OCI-LY1 (cell line): ENCODE data around the gene NTF3.

Source experiments
- H2AFZ ChIP-seq: fragments of 200-600 bp; sonication (generic), shearing (Covaris generic); 2 replicates; pipeline ENCODE4 v1.6.0; 2014; ENCODE audit warnings: antibody characterized with exemption, mild to moderate bottlenecking, low read length
- H3F3A ChIP-seq: fragments of 200-600 bp; sonication (generic), shearing (Covaris generic); 2 replicates; pipeline ENCODE4 v1.6.0; 2014; ENCODE audit warnings: mild to moderate bottlenecking, antibody characterized with exemption, low read length, moderate library complexity; ENCODE audit not compliant: insufficient read depth
- H3K27ac ChIP-seq: fragments of 200-600 bp; sonication (generic); 2 replicates; pipeline ENCODE4 v1.5.1; 2014; ENCODE audit warnings: low read length, mixed run types, mild to moderate bottlenecking, low read depth; ENCODE audit not compliant: poor library complexity, severe bottlenecking
- H3K27me3 ChIP-seq: fragments of 200-600 bp; sonication (generic); 2 replicates; pipeline ENCODE4 v1.6.0; 2014; ENCODE audit warnings: antibody characterized with exemption, mild to moderate bottlenecking, low read length, moderate library complexity; ENCODE audit not compliant: insufficient read depth
- H3K36me3 ChIP-seq: fragments of 200-600 bp; sonication (generic); 2 replicates; pipeline ENCODE4 v1.6.1; 2014; ENCODE audit warnings: mild to moderate bottlenecking, antibody characterized with exemption, low read length, moderate library complexity, mixed read lengths; ENCODE audit not compliant: insufficient read depth
- H3K4me1 ChIP-seq: fragments of 200-600 bp; sonication (generic); 2 replicates; pipeline ENCODE4 v1.5.1; 2014; ENCODE audit warnings: mild to moderate bottlenecking, low read length, moderate library complexity; ENCODE audit not compliant: insufficient read depth, severe bottlenecking
- H3K4me2 ChIP-seq: fragments of 200-600 bp; sonication (generic), shearing (Covaris generic); 2 replicates; pipeline ENCODE4 v1.6.1; 2014; ENCODE audit warnings: low read length
- H3K4me3 ChIP-seq: fragments of 200-600 bp; sonication (generic); 2 replicates; pipeline ENCODE4 v1.5.1; 2014; ENCODE audit warnings: low read length, low read depth, mild to moderate bottlenecking, mixed read lengths; ENCODE audit not compliant: poor library complexity, severe bottlenecking
- H3K79me2 ChIP-seq: fragments of 200-600 bp; shearing (Covaris generic); 2 replicates; pipeline ENCODE4 v1.6.1; 2016; ENCODE audit warnings: mixed run types, low read length, mixed read lengths; ENCODE audit not compliant: insufficient read depth
- H3K9ac ChIP-seq: fragments of 200-600 bp; sonication (generic), shearing (Covaris generic); 2 replicates; pipeline ENCODE4 v1.6.1; 2014; ENCODE audit warnings: mild to moderate bottlenecking, low read length, mixed read lengths
- H3K9me2 ChIP-seq: fragments of 200-600 bp; sonication (generic), shearing (Covaris generic); 2 replicates; pipeline ENCODE4 v1.6.1; 2014; ENCODE audit warnings: low read depth, mild to moderate bottlenecking, low read length, mixed read lengths
- H3K9me3 ChIP-seq: fragments of 200-600 bp; shearing (Covaris generic); 2 replicates; pipeline ENCODE4 v1.6.1; 2014; ENCODE audit warnings: low read length, mixed read lengths
- H4K20me1 ChIP-seq: fragments of 200-600 bp; sonication (generic), shearing (Covaris generic); 2 replicates; pipeline ENCODE4 v1.6.0; 2016; ENCODE audit warnings: mild to moderate bottlenecking, low read length; ENCODE audit not compliant: insufficient read depth
- CTCF ChIP-seq: fragments of 200-600 bp; sonication (generic), shearing (Covaris generic); IDR thresholded peaks from 2 replicates; pipeline ENCODE4 v1.5.1; 2017; ENCODE audit warnings: mild to moderate bottlenecking, antibody characterized with exemption, low read length, moderate library complexity, mixed read lengths
- EZH2 ChIP-seq: fragments of 200-600 bp; sonication (generic), shearing (Covaris generic); IDR thresholded peaks from 2 replicates; pipeline ENCODE4 v1.8.0; 2017; ENCODE audit warnings: borderline replicate concordance, mixed run types, mild to moderate bottlenecking, antibody characterized with exemption, low read length, moderate library complexity, mixed read lengths

The NTF3 gene

GRCh38 chr12:5489760-5490406 is 58.0 kb downstream of the NTF3 start:
- H3K27ac ChIP-seq = no peak overlapping the region
- H3K4me3 ChIP-seq = no peak overlapping the region
- no peaks in the 10 kb centered on the region for H3K4me1 ChIP-seq
- no peak overlapping the region for H2AFZ ChIP-seq
- H3K9ac ChIP-seq = no peak overlapping the region
- no peaks in the 10 kb centered on the region for H3K9me2 ChIP-seq
- no peak overlapping the region for H3K4me2 ChIP-seq
- H4K20me1 ChIP-seq = no peaks in the 10 kb centered on the region
- H3K9me3 ChIP-seq = no peaks in the 10 kb centered on the region
- no peaks in the 10 kb centered on the region for H3K79me2 ChIP-seq
- H3K27me3 ChIP-seq = no peaks in the 10 kb centered on the region
- H3F3A ChIP-seq = no peaks in the 10 kb centered on the region
- TF ChIP-seq EZH2 (no peak), CTCF (no peak)
- no peaks in the 10 kb centered on the region for H3K36me3 ChIP-seq

- Histone ChIP-seq H4K20me1 (no peaks in the 10 kb centered on the region), H3K27ac (no peak overlapping the region), H3F3A (no peaks in the 10 kb centered on the region), H3K9me2 (no peaks in the 10 kb centered on the region), H3K4me2 (no peak overlapping the region), H3K9ac (no peak overlapping the region), H3K9me3 (no peaks in the 10 kb centered on the region), H3K79me2 (no peaks in the 10 kb centered on the region), H3K27me3 (no peaks in the 10 kb centered on the region), H3K4me1 (no peaks in the 10 kb centered on the region), H3K4me3 (no peak overlapping the region), H3K36me3 (no peaks in the 10 kb centered on the region), H2AFZ (no peak overlapping the region)
- TF ChIP-seq CTCF = no peak
- TF ChIP-seq EZH2 = no peak
These were observed 60.7 kb downstream of the NTF3 start for GRCh38 chr12:5492562-5492961.

GRCh38 chr12:5493018-5493417 is 61.1 kb downstream of the NTF3 start:
- Histone ChIP-seq H3K4me1 (no peaks in the 10 kb centered on the region), H4K20me1 (no peaks in the 10 kb centered on the region), H3K9me3 (no peaks in the 10 kb centered on the region), H3K4me2 (no peak overlapping the region), H3K4me3 (no peak overlapping the region), H3K9ac (no peak overlapping the region), H3K36me3 (no peaks in the 10 kb centered on the region), H3F3A (no peaks in the 10 kb centered on the region), H3K79me2 (no peaks in the 10 kb centered on the region), H2AFZ (no peak overlapping the region), H3K27me3 (no peaks in the 10 kb centered on the region), H3K9me2 (no peaks in the 10 kb centered on the region), H3K27ac (no peak overlapping the region)
- no peak for TF ChIP-seq EZH2
- TF ChIP-seq CTCF = no peak
